Superior temporal gyrus (tissue), 1 donor: ENCODE data around the gene GFOD2.

ENCODE experiments used
- DNase-seq: peaks from one replicate; pipeline ENCODE4 v3.0.0-alpha.2; 2016; ENCODE audit errors: extremely low spot score

Gene GFOD2

GRCh38 chr16:67645397-67646121, 73.6 kb downstream of the GFOD2 start:
- no peak for DNase-seq

GRCh38 chr16:67644038-67644437, 75.1 kb downstream of the GFOD2 start:
- DNase-seq, result no peak

- DNase-seq, result peak; percentile 69
Observed at GRCh38 chr16:67641779-67642708, 77.1 kb downstream of the GFOD2 start.

GRCh38 chr16:67637625-67638024, 81.5 kb downstream of the GFOD2 start:
- DNase-seq, result no peak

GRCh38 chr16:67636713-67637112, 82.4 kb downstream of the GFOD2 start:
- peak; percentile 37 for DNase-seq

GRCh38 chr16:67632415-67633172, 86.5 kb downstream of the GFOD2 start:
- DNase-seq, result peak; percentile 73

- no peak for DNase-seq
Observed at GRCh38 chr16:67628216-67628615, 90.9 kb downstream of the GFOD2 start.
